CD14-positive monocyte (primary cell): Measurements from ENCODE around the gene ATP11A. TPM values are rescaled to one million over a fixed set of nuclear protein-coding genes. Genes with fewer than 3 reads are reported as not detected.

Experiments used
- DNase-seq, 3 donors: peaks; one replicate each; pipeline ENCODE4 v3.0.0-alpha.2; 2011 to 2022
- H2AFZ ChIP-seq: 2 replicates; pipeline ENCODE4 v1.6.0; 2012; ENCODE audit warnings: mild to moderate bottlenecking, low read depth, low read length, inconsistent platforms; ENCODE audit not compliant: insufficient read depth, poor library complexity, severe bottlenecking
- H3K27ac ChIP-seq, 2 donors: 1 replicate in 1 of 2; 2 replicates in 1 of 2; pipeline ENCODE4 v1.5.1; 2012 to 2013; ENCODE audit warnings: low read length in 2 of 2, control low read depth in 1 of 2, inconsistent platforms in 1 of 2, low read depth in 1 of 2, mild to moderate bottlenecking in 1 of 2
- H3K27me3 ChIP-seq, 2 donors: one replicate each; pipeline versions ENCODE4 v1.6.0 to v1.6.1; 2011 to 2013; ENCODE audit warnings: low read length in 2 of 2; ENCODE audit not compliant: control insufficient read depth in 2 of 2, insufficient read depth in 2 of 2
- H3K36me3 ChIP-seq, 2 donors: replicated peaks in 1 of 2; 1 replicate in 1 of 2; 2 replicates in 1 of 2; pipeline versions ENCODE4 v1.5.1 to v1.6.1; 2012 to 2013; ENCODE audit warnings: low read length in 2 of 2, control low read depth in 1 of 2, inconsistent platforms in 1 of 2, mild to moderate bottlenecking in 1 of 2; ENCODE audit not compliant: insufficient read depth in 2 of 2, control insufficient read depth in 1 of 2
- H3K4me1 ChIP-seq, 2 donors: 1 replicate in 1 of 2; 2 replicates in 1 of 2; pipeline versions ENCODE4 v1.5.1 to v1.6.1; 2012 to 2013; ENCODE audit warnings: low read length in 2 of 2, control low read depth in 1 of 2, inconsistent platforms in 1 of 2, mild to moderate bottlenecking in 1 of 2, moderate library complexity in 1 of 2; ENCODE audit not compliant: insufficient read depth in 2 of 2, control insufficient read depth in 1 of 2
- H3K4me2 ChIP-seq: replicated peaks from 2 replicates; pipeline ENCODE3; 2012; ENCODE audit warnings: low read length, moderate library complexity, mild to moderate bottlenecking; ENCODE audit not compliant: poor library complexity, severe bottlenecking; ENCODE audit errors: extremely low read depth
- H3K4me3 ChIP-seq, 3 experiments: fragments of 200-600 bp in 1 of 3; sonication (generic) in 1 of 3; replicated peaks in 1 of 3; 1 replicate in 2 of 3; 2 replicates in 1 of 3; pipeline ENCODE4 v1.5.1; 2011 to 2013; ENCODE audit warnings: low read length in 3 of 3, mild to moderate bottlenecking in 3 of 3, control low read depth in 2 of 3, low read depth in 2 of 3, inconsistent platforms in 1 of 3, moderate library complexity in 1 of 3
- H3K79me2 ChIP-seq: 2 replicates; pipeline ENCODE4 v1.6.0; 2012; ENCODE audit warnings: mild to moderate bottlenecking, control low read depth, inconsistent platforms, low read length, moderate library complexity; ENCODE audit not compliant: insufficient read depth
- H3K9ac ChIP-seq: 2 replicates; pipeline ENCODE4 v1.6.0; 2017; ENCODE audit warnings: low read length, mild to moderate bottlenecking; ENCODE audit not compliant: insufficient read depth, poor library complexity, severe bottlenecking
- H3K9me3 ChIP-seq, 2 donors: replicated peaks in 1 of 2; 1 replicate in 1 of 2; 2 replicates in 1 of 2; pipeline versions ENCODE4 v1.5.1 to v1.6.1; 2012 to 2013; ENCODE audit warnings: low read length in 2 of 2, control low read depth in 1 of 2; ENCODE audit not compliant: control insufficient read depth in 1 of 2, insufficient read depth in 1 of 2
- H4K20me1 ChIP-seq: 2 replicates; pipeline ENCODE4 v1.6.0; 2012; ENCODE audit warnings: mild to moderate bottlenecking, low read length, control low read depth, moderate library complexity; ENCODE audit not compliant: insufficient read depth
- H3K27ac Mint-ChIP-seq, 7 donors: one replicate each; pipeline ENCODE4 v1.8.0; 2020; ENCODE audit warnings: mild to moderate bottlenecking in 7 of 7, mixed read lengths in 7 of 7, moderate library complexity in 6 of 7, inconsistent platforms in 2 of 7
- H3K27me3 Mint-ChIP-seq, 3 donors: one replicate each; pipeline ENCODE4 v1.8.0; 2021 to 2022; ENCODE audit warnings: low read depth in 3 of 3, mild to moderate bottlenecking in 3 of 3, mixed read lengths in 3 of 3, moderate library complexity in 3 of 3, inconsistent platforms in 1 of 3
- H3K36me3 Mint-ChIP-seq, 2 donors: one replicate each; pipeline ENCODE4 v1.8.0; 2020; ENCODE audit warnings: mixed read lengths in 2 of 2, inconsistent platforms in 1 of 2, mild to moderate bottlenecking in 1 of 2
- H3K4me1 Mint-ChIP-seq: one replicate; pipeline ENCODE4 v1.8.0; 2020; ENCODE audit warnings: mild to moderate bottlenecking, mixed read lengths
- H3K4me3 Mint-ChIP-seq, 2 donors: one replicate each; pipeline ENCODE4 v1.8.0; 2020; ENCODE audit warnings: mild to moderate bottlenecking in 2 of 2, mixed read lengths in 2 of 2, moderate library complexity in 1 of 2
- H3K9me3 Mint-ChIP-seq, 7 donors: one replicate each; pipeline ENCODE4 v1.8.0; 2020 to 2022; ENCODE audit warnings: mixed read lengths in 7 of 7, mild to moderate bottlenecking in 6 of 7, moderate library complexity in 6 of 7, inconsistent platforms in 2 of 7
- CTCF ChIP-seq: fragments of 200-600 bp; IDR thresholded peaks from one replicate; pipeline ENCODE4 v1.8.0; 2022; ENCODE audit warnings: antibody characterized with exemption, mild to moderate bottlenecking
- WGBS: methylation state at CpG from one replicate; pipeline ENCODE4 v1.1.5; 2013; ENCODE audit warnings: missing lambda C conversion rate; ENCODE audit not compliant: insufficient coverage; 5-methylcytosine and 5-hydroxymethylcytosine counted together
- intact Hi-C, 2 donors: fragments of 100-400 bp; cut with micrococcal nuclease; formaldehyde crosslinking; loops; one replicate each; pipeline versions ENCODE4 v1.15.0 to v1.15.1; 2023
- polyA plus RNA-seq, 3 donors: library from polyadenylated mRNA; depleted of rRNA in 1 of 3; unstranded in 2 of 3; stranded (reverse) in 1 of 3; fragments of 300-500 nt in 2 of 3; fragments of >200 nt in 1 of 3; fragmentation: Illumina TruSeq in 2 of 3; gene quantifications; 1 replicate in 2 of 3; 2 replicates in 1 of 3; pipeline ENCODE4 v1.2.3, GENCODE V29; 2012 to 2021

ATP11A gene
- polyA plus RNA-seq, 3 donors = 7.2 to 45.4 (median 7.6) TPM

GRCh38 chr13:112781881-112782361 is 92.1 kb downstream of the ATP11A start:
- Histone ChIP-seq H3K9ac (no peak overlapping the region), H3K27ac (no peak overlapping the region), H3K4me3 (no peak overlapping the region), H2AFZ (no peak overlapping the region), H3K27me3 (no peaks in the 10 kb centered on the region), H3K4me2 (no peak overlapping the region), H3K79me2 (peaks cover 78% of the 10 kb centered on the region), H4K20me1 (peaks cover 89% of the 10 kb centered on the region), H3K36me3 (peaks cover 25 to 47% of the 10 kb centered on the region in 2 donors), H3K4me1 (peaks cover 0 to 5% of the 10 kb centered on the region in 2 donors), H3K9me3 (peaks cover 0 to 6% of the 10 kb centered on the region in 2 donors)
- Mint-ChIP-seq H3K27ac (peak overlapping the region in 1 of 7 donors; percentile 62), H3K27me3 (peaks cover 0 to 2% (median 2%) of the 10 kb centered on the region in 3 donors), H3K9me3 (peaks cover 0 to 10% (median 3%) of the 10 kb centered on the region in 7 donors), H3K4me3 (no peak overlapping the region), H3K36me3 (peaks cover 27 to 47% of the 10 kb centered on the region in 2 donors), H3K4me1 (peaks cover 23% of the 10 kb centered on the region)
- TF ChIP-seq CTCF = no peak
- no peak for DNase-seq
- intact Hi-C loops = no loop called here
- 95% methylated on average over 15 of the region's 19 CpGs for WGBS

- Mint-ChIP-seq H3K4me1 (peaks cover 23% of the 10 kb centered on the region), H3K27me3 (peaks cover 0 to 2% (median 2%) of the 10 kb centered on the region in 3 donors), H3K27ac (peak overlapping the region in 1 of 7 donors; percentile 6), H3K4me3 (no peak overlapping the region), H3K36me3 (peaks cover 27 to 47% of the 10 kb centered on the region in 2 donors), H3K9me3 (peaks cover 0 to 10% (median 3%) of the 10 kb centered on the region in 7 donors)
- Histone ChIP-seq H3K4me2 (no peak overlapping the region), H3K79me2 (peaks cover 73% of the 10 kb centered on the region), H4K20me1 (peaks cover 83% of the 10 kb centered on the region), H3K4me1 (peaks cover 0 to 5% of the 10 kb centered on the region in 2 donors), H3K9me3 (peaks cover 0 to 6% of the 10 kb centered on the region in 2 donors), H3K27me3 (no peaks in the 10 kb centered on the region), H3K27ac (no peak overlapping the region), H3K9ac (no peak overlapping the region), H3K36me3 (peaks cover 25 to 50% of the 10 kb centered on the region in 2 donors), H2AFZ (no peak overlapping the region), H3K4me3 (no peak overlapping the region)
- 93% methylated on average over 13 of the region's 15 CpGs for WGBS
- DNase-seq = no peak
- no peak for TF ChIP-seq CTCF
- intact Hi-C loops = no loop called here
These were observed 92.7 kb downstream of the ATP11A start for GRCh38 chr13:112782429-112783010.
